ENCODE measurements around the gene SLC9A7.

SLC9A7 gene

GRCh38 chrX:46610070-46610658 lies 148.8 kb downstream of the SLC9A7 start:
- DNase-seq (ENCODE audit: low read depth), result no peak

- DNase-seq (ENCODE audit: low read depth), result no peak
Observed at GRCh38 chrX:46607916-46608315, 151.0 kb downstream of the SLC9A7 start.

GRCh38 chrX:46602468-46603102 lies 156.3 kb downstream of the SLC9A7 start:
- DNase-seq (ENCODE audit: low read depth), result no peak

GRCh38 chrX:46601283-46601682 lies 157.6 kb downstream of the SLC9A7 start:
- no peak for DNase-seq (ENCODE audit: low read depth)

GRCh38 chrX:46599051-46599560 lies 159.8 kb downstream of the SLC9A7 start:
- DNase-seq (ENCODE audit: low read depth), result no peak

GRCh38 chrX:46597771-46598170 lies 161.1 kb downstream of the SLC9A7 start:
- no peak for DNase-seq (ENCODE audit: low read depth)

GRCh38 chrX:46597208-46597607 lies 161.7 kb downstream of the SLC9A7 start:
- DNase-seq (ENCODE audit: low read depth), result no peak

- DNase-seq (ENCODE audit: low read depth), result no peak
Observed at GRCh38 chrX:46595084-46595483, 163.8 kb downstream of the SLC9A7 start.

- no peak for DNase-seq (ENCODE audit: low read depth)
Observed at GRCh38 chrX:46589977-46590723, 168.8 kb downstream of the SLC9A7 start.

- peak; percentile 36 for DNase-seq (ENCODE audit: low read depth)
Observed at GRCh38 chrX:46588263-46588662, 170.7 kb downstream of the SLC9A7 start.

- DNase-seq (ENCODE audit: low read depth), result no peak
Observed at GRCh38 chrX:46587753-46588171, 171.2 kb downstream of the SLC9A7 start.

GRCh38 chrX:46587158-46587557 lies 171.8 kb downstream of the SLC9A7 start:
- DNase-seq (ENCODE audit: low read depth), result no peak

GRCh38 chrX:46584736-46585135 lies 174.2 kb downstream of the SLC9A7 start:
- no peak for DNase-seq (ENCODE audit: low read depth)

- no peak for DNase-seq (ENCODE audit: low read depth)
Observed at GRCh38 chrX:46582966-46583365, 176.0 kb downstream of the SLC9A7 start.

- DNase-seq (ENCODE audit: low read depth), result no peak
Observed at GRCh38 chrX:46582325-46582724, 176.6 kb downstream of the SLC9A7 start.

- no peak for DNase-seq (ENCODE audit: low read depth)
Observed at GRCh38 chrX:46580613-46581012, 178.3 kb downstream of the SLC9A7 start.

- no peak for DNase-seq (ENCODE audit: low read depth)
Observed at GRCh38 chrX:46579250-46579649, 179.7 kb downstream of the SLC9A7 start.

GRCh38 chrX:46577221-46578005 lies 181.5 kb downstream of the SLC9A7 start:
- no peak for DNase-seq (ENCODE audit: low read depth)

- no peak for DNase-seq (ENCODE audit: low read depth)
Observed at GRCh38 chrX:46576458-46576857, 182.5 kb downstream of the SLC9A7 start.

GRCh38 chrX:46575991-46576392 lies 182.9 kb downstream of the SLC9A7 start:
- DNase-seq (ENCODE audit: low read depth), result no peak

- no peak for DNase-seq (ENCODE audit: low read depth)
Observed at GRCh38 chrX:46575586-46575985, 183.3 kb downstream of the SLC9A7 start.

- DNase-seq (ENCODE audit: low read depth), result peak; percentile 35
Observed at GRCh38 chrX:46574774-46575381, 184.0 kb downstream of the SLC9A7 start.
